Putamen (tissue), 1 donor: Measurements from ENCODE around the gene SAG.

ENCODE experiments used
- DNase-seq: peaks from one replicate; pipeline ENCODE4 v3.0.0-alpha.2; 2016; ENCODE audit warnings: low spot score

SAG gene

DNA sequence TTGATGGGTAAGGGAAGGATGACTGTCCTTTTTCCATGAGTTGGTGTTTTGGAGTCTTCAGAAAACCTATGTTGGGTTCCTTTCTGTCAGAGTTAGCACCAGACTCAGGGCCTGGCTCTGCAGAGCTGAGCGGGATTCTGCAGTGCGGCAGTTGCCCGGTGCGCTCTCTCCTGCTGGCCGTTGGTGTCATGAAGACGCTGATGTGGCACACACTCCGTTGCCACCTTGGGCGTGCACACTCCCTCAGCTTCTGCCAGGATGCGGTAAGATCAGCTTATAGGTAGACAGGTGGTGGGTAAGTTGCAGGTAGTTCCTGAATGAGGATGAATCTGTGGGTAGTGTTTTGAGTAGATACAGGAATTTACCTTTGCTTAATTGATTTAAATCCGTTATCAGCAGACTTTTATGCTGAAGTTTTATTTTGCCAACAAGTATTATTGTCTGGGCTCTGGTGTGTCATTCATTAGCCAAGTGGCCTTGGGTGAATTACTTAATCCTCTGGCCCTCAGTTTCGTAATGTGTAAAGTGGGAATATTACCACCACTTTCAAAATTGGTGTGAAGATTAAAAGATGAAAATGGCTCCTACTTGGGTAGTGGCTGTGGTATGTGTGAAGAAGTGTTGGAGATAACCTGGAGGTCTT is 73.5 kb downstream of the SAG start:
- DNase-seq, result no peak

DNA sequence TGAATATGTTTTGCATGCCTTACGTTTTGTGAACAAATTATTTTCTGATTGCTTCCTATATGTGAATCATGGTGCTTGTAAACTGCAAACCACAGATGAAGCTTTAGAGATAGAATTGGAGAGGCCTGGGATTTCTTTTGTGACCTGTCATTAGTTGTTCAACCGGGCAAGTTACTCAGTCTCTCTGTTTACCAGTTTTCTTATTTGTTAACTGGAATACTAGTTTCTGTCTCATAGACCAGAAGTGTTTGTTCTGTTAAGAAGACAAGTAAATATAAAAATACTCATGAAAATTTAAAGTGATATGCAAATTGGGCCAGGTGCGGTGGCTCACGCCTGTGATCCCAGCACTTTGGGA is 74.0 kb downstream of the SAG start:
- no peak for DNase-seq

DNA sequence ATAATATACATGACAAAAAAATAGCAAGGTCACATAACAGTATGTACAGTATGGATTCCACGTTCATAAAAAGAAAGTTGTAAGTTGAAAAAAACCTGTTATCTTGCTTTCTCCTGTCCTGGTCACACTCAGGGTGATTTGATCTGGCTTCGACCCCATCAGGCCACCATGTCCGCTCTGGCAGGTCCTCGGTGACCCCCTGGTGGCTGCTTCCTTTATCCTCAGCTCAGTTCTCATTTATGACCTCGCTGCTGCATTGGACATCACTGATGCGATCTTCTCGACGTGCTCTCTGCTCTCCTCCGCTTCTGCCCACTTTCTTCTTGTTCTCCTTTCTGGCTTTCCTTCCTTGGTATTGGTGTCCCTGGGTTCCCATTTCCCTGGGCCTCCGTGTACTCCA is 76.4 kb downstream of the SAG start:
- DNase-seq, result no peak

DNA sequence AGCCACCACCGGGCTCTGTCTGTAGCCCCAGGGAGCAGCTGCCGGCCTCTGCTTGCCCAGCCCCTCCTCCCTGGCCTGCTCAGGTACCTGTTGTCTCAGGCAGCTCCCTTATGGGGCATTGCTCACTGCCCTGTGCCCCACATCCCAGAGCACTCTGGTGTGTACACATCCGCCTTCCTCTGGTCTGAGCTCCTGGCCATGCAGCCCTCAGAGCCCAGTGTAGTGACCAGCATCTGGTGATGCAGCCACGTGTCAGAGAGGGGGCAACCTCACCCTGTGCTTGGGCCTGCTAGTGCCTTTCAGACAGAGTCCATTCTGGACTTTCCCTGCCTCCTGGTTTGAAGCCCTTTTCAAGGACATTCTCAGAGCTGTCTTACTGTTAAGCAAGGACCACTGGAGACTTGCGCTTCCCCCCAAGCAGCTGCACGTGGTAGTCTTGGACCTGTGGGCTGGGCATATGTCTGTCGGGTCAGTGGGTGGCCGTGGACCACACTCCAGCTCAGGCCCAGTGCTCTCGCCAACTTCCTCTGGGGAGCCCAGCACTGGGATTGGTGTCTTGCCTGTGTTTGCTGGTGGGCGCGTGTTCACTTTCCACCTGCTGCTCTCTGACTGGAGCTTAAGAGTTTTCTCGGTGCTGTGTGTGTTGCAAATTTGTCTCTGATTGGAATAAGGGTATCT is 77.3 kb downstream of the SAG start:
- no peak for DNase-seq

DNA sequence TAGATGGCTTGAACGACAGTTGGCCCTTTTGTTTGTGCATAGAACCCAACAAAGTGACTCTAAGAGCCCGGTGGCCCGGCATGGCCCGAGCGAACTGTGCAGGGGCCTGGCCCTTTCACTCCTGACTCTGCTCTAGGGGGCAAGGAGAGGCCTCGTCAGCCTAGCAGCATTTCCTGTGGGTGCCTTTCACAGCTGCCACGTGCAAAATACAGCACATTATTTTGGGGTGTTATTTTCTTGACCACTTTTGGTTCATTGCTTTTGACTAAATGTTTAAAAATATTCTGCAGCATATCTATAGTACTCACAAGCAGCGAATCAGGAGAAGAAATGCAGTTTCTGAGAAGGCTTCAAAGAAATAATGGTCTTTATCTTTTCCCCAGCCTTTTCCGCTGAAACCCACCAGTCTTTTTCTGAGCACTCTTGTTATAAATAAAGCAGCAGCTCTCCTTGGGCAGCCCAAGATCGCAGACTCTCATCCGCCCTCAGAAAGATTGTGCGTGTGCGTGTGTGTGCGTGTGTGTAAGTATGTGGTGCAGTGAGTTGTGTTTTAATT is 78.0 kb downstream of the SAG start:
- no peak for DNase-seq

DNA sequence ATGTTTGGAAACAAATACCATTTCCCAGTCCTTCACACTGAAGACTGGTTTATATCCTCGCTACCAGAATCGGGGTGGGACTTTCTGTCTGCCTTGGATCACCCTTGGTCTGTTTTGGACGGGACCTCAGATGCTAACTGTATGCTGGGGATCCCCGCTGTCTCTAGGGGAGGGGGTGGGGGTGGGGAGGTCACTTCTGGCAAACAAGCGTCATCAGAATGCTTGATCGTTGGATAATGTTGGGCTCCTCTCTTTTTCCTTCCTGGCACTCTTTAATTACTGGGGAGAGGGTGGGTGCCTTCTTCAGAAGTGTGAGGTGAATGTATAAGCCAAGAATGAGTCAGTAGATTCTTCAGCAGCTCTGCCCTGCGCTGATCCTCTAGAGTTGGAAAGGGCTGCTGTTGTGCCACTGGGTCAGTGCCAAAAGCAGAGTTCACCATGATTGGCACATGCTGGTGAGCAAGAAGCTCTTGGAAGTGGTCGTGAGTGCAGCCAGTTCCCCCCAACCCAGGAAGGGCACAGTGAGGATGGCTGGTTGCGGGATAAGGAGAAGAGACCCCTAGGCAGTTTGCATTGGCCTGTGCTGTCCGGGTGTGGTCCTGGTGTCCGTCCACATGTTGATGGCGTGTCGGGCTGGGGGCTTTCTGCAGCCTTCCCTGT is 78.9 kb downstream of the SAG start:
- no peak for DNase-seq

DNA sequence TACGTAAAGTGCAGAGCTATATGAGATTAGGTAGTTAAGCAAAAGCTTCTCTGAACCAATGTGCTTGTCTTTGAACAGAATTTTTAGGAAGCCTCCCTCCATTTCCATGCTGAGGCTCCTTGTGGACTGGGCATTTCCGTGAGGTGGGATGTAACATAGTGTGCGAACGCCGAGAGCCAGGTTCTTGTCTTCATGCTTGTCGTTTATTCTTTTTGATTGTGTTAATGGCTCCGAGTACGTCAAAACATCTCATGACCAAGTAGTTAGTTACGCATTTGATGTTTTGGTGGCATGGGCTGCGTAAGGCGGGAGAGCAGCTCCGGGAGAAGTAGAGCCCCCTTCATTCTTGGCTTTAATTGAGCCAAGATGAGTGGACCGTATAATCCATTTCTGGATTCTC is 79.6 kb downstream of the SAG start:
- no peak for DNase-seq

DNA sequence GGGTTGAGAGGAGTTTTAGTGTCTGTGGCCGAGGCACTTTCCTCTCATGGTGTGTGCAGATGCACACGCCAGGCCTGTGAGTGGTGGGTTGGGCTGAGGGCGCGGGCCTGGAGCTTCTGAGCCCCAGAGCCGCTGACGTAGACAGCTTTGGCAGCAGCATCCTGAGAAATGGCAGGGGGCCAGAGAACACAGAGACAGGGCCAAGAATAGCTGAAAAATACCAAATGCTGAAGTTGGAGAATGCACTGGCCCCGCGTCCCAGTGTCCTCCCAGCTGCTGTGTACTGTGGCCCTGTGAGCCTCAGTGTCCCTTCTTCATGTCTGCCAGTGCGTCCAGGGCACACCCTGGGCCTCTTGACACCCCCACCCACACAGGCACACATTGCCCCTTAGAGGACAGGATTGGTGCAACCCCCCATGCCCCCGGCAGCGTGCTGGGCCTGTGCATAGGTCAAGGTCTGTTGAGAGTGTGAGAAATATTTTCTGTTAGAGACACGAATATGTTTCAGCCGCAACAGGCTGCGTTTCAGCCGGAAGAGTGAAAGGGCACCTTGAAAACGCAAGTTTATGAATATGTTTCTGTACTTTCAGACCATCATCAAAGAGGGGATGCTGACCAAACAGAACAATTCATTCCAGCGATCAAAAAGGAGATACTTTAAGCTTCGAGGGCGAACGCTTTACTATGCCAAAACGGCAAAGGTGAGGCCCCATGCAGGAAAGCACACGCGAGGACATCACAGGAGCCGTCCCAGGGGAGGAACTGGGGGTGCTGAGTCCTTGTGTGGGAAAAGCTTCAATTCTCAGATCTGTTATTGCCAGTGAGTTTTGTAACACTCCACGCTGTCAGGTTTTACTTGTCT is 80.3 kb downstream of the SAG start:
- peak; percentile 89 for DNase-seq

DNA sequence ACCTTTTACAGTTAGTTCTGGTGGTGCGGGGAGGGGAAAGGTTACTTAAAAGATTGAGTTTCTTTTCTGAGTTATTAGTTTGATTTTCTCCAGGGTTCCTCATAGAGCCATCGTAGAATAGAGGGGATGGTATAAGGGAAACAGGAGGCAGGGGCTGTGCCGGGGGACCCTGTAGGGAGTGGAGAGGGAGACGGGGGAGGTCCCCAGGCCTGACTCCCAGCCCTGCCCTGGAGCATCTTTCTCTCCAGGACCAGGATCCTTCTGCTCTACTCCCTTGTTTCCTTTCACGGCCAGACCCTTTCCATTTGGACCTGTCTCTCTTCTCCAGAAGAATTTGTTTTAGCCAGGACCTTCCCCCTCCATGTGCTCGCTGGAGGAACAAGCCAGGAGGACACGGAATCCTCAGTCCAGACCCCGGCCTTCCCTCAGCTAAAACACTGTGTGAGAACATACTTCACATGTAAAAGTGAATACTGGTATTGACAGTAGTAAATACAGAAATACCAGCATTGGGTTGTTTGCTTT is 82.0 kb downstream of the SAG start:
- DNase-seq, result no peak

DNA sequence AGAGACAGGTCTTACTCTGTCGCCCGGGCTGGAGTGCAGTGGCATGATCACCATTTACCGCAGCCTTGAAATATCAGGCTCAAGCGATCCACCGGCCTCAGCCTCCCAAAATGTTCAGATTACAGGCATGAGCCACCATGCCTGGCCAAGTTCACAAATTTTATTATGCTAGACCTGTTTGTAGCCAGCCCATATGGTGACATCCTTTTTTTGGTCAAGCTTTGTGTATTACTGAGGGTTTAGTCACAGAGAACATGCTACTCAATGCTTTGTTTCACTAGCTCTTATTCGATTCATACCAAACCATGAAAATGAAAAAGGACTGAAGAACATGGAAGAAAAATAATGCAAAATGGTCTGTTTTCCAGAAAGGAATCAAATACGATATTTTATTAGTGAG is 88.1 kb downstream of the SAG start:
- DNase-seq, result no peak
